ENCODE measurements around the gene FTCDNL1.

GRCh38 chr2:199798831-199799580 lies 52.0 kb downstream of the FTCDNL1 start:
- TF ChIP-seq ZNF791 (tag by site-specific recombination; IDR thresholded peaks at IDR 0.05) (no peak), ZNF660 (tag by site-specific recombination; IDR thresholded peaks at IDR 0.05) (no peak), CTCF (tag by site-specific recombination; IDR thresholded peaks at IDR 0.05) (no peak), ZNF423 (tag by site-specific recombination; IDR thresholded peaks at IDR 0.05) (no peak), ZNF394 (tag by site-specific recombination; IDR thresholded peaks at IDR 0.05; ENCODE audit: borderline replicate concordance) (no peak), ZNF561 (tag by site-specific recombination; IDR thresholded peaks at IDR 0.05; ENCODE audit: borderline replicate concordance) (no peak), ZBTB1 (tag by site-specific recombination; IDR thresholded peaks at IDR 0.05) (no peak)
- TF ChIP-seq, protein P1, sequence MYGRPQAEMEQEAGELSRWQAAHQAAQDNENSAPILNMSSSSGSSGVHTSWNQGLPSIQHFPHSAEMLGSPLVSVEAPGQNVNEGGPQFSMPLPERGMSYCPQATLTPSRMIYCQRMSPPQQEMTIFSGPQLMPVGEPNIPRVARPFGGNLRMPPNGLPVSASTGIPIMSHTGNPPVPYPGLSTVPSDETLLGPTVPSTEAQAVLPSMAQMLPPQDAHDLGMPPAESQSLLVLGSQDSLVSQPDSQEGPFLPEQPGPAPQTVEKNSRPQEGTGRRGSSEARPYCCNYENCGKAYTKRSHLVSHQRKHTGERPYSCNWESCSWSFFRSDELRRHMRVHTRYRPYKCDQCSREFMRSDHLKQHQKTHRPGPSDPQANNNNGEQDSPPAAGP (tag by site-specific recombination; IDR thresholded peaks at IDR 0.05): no peak

Data from HEK293 (cell line).